HepG2 (cell line): ENCODE measurements around the gene NEFH. TPM values are rescaled to one million over a fixed set of nuclear protein-coding genes. Genes with fewer than 3 reads are reported as not detected.

Experiments
- ATAC-seq: fragments of 200-7000 bp; cut with Tn5 transposase; 3 replicates; pipeline ENCODE4 v1.9.1; 2020; ENCODE audit warnings: mild to moderate bottlenecking, moderate library complexity
- BruUV-seq: library from RNA; stranded (reverse); fragments of 400-500 nt; replicated peaks from 2 replicates; lab custom pipeline; 2021; lab: Mats Ljungman, UMichigan
- CTCF ChIA-PET: fragments of 300-600 bp; formaldehyde crosslinking; extraction: SDS; loops from one replicate; lab custom pipeline; 2021; ENCODE audit warnings: low total read pairs, inconsistent platforms, low intra/inter-chr PET ratio; lab: Yijun Ruan, JAX
- POLR2A ChIA-PET: fragments of 350-600 bp; sonication (Branson Sonifier 250); formaldehyde crosslinking; loops from one replicate; lab custom pipeline; 2020; ENCODE audit warnings: antibody characterized with exemption, inconsistent platforms; lab: Yijun Ruan, JAX
- DNase-seq: peaks from one replicate; pipeline ENCODE4 v3.0.0-alpha.2; 2015; ENCODE audit warnings: low spot score
- FAIRE-seq: peaks from 3 replicates; lab custom pipeline; 2011; peaks lifted over from hg19 to GRCh38; lab: Jason Lieb, UNC
- H2AFZ ChIP-seq: one replicate; pipeline ENCODE4 v1.6.1; 2011; ENCODE audit warnings: low read length, inconsistent platforms
- H3K27ac ChIP-seq: fragments of 300-600 bp; 3 replicates; pipeline ENCODE4 v1.8.0; 2011; ENCODE audit warnings: mixed run types, mild to moderate bottlenecking, mixed read lengths, low read length, inconsistent platforms; ENCODE audit not compliant: insufficient read depth; ENCODE audit errors: extremely low read length
- H3K27me3 ChIP-seq, 2 experiments: fragments of 200-600 bp in 1 of 2; 2 replicates in 1 of 2; 3 replicates in 1 of 2; pipeline versions ENCODE4 v1.6.0 to v1.8.0; 2011; ENCODE audit warnings: low read length in 2 of 2, mild to moderate bottlenecking in 2 of 2, moderate library complexity in 2 of 2, inconsistent platforms in 1 of 2; ENCODE audit not compliant: insufficient read depth in 2 of 2, control insufficient read depth in 1 of 2
- H3K36me3 ChIP-seq, 2 experiments: fragments of 200-600 bp in 1 of 2; replicated peaks in 1 of 2; 2 replicates in 1 of 2; 3 replicates in 1 of 2; pipeline versions ENCODE4 v1.5.1 to v1.8.0; 2011; ENCODE audit warnings: low read length in 2 of 2, inconsistent platforms in 1 of 2; ENCODE audit not compliant: insufficient read depth in 2 of 2, control insufficient read depth in 1 of 2
- H3K4me1 ChIP-seq: 2 replicates; pipeline ENCODE4 v1.5.1; 2012; ENCODE audit warnings: low read length, inconsistent platforms; ENCODE audit not compliant: insufficient read depth
- H3K4me2 ChIP-seq: 2 replicates; pipeline ENCODE4 v1.6.0; 2011; ENCODE audit warnings: low read depth, low read length, inconsistent platforms
- H3K4me3 ChIP-seq, 3 experiments: fragments of 200-600 bp in 1 of 3; sonication (generic), shearing (Covaris generic) in 1 of 3; replicated peaks in 1 of 3; 2 replicates each; pipeline ENCODE4 v1.5.1; 2011 to 2016; ENCODE audit warnings: low read length in 3 of 3, inconsistent platforms in 2 of 3, low read depth in 2 of 3, mild to moderate bottlenecking in 2 of 3, control low read depth in 1 of 3, mixed read lengths in 1 of 3; ENCODE audit not compliant: insufficient read depth in 1 of 3
- H3K79me2 ChIP-seq: one replicate; pipeline ENCODE4 v1.6.1; 2011; ENCODE audit warnings: low read length, inconsistent platforms; ENCODE audit not compliant: insufficient read depth
- H3K9ac ChIP-seq: 2 replicates; pipeline ENCODE4 v1.6.0; 2011; ENCODE audit warnings: mild to moderate bottlenecking, low read depth, low read length, inconsistent platforms; ENCODE audit not compliant: insufficient read depth
- H3K9me3 ChIP-seq: 2 replicates; pipeline ENCODE4 v1.5.1; 2012; ENCODE audit warnings: mild to moderate bottlenecking, low read length
- H4K20me1 ChIP-seq: 2 replicates; pipeline ENCODE4 v1.6.0; 2011; ENCODE audit warnings: inconsistent platforms, mild to moderate bottlenecking, low read length, moderate library complexity; ENCODE audit not compliant: insufficient read depth
- ARID5B ChIP-seq: IDR thresholded peaks from 2 replicates; pipeline ENCODE4 v1.4.0; 2020; ENCODE audit warnings: mild to moderate bottlenecking, missing genetic modification reagents
- CERS6 ChIP-seq: sonication (generic); formaldehyde crosslinking; IDR thresholded peaks from 2 replicates; pipeline ENCODE4 v1.5.0; 2020; ENCODE audit warnings: missing genetic modification reagents
- CHCHD3 ChIP-seq: sonication (generic); formaldehyde crosslinking; IDR thresholded peaks from 2 replicates; pipeline ENCODE4 v1.8.0; 2022; ENCODE audit warnings: mild to moderate bottlenecking, missing genetic modification reagents, moderate library complexity
- CREM ChIP-seq, 2 experiments: sonication (generic) in 1 of 2; formaldehyde crosslinking in 1 of 2; IDR thresholded peaks; 2 replicates each; pipeline versions ENCODE4 v1.4.0 to v1.6.1; 2016 to 2020; ENCODE audit warnings: antibody characterized with exemption in 1 of 2, mild to moderate bottlenecking in 1 of 2, missing genetic modification reagents in 1 of 2
- ETV6 ChIP-seq: sonication (generic); formaldehyde crosslinking; conservative IDR thresholded peaks from 2 replicates; pipeline ENCODE4 v1.4.0; 2020; ENCODE audit warnings: missing genetic modification reagents
- HMG20A ChIP-seq: IDR thresholded peaks from 2 replicates; pipeline ENCODE4 v1.6.1; 2016; ENCODE audit warnings: borderline replicate concordance
- HMGA1 ChIP-seq: sonication (generic); formaldehyde crosslinking; conservative IDR thresholded peaks from 2 replicates; pipeline ENCODE4 v1.4.0; 2020; ENCODE audit warnings: missing genetic modification reagents
- KLF16 ChIP-seq, 2 experiments: sonication (generic) in 1 of 2; formaldehyde crosslinking in 1 of 2; IDR thresholded peaks; 2 replicates each; pipeline versions ENCODE4 v1.6.1 to v1.8.0; 2016 to 2023; ENCODE audit warnings: missing genetic modification reagents in 2 of 2, missing compliant biosample characterization in 1 of 2
- RFX1 ChIP-seq: fragments of 450-650 bp; IDR thresholded peaks from 2 replicates; pipeline ENCODE4 v1.6.1; 2017
- SOX6 ChIP-seq, 2 experiments: fragments of 450-650 bp in 1 of 2; sonication (generic) in 1 of 2; formaldehyde crosslinking in 1 of 2; IDR thresholded peaks; 2 replicates each; pipeline versions ENCODE4 v1.4.0 to v1.6.1; 2017 to 2020; ENCODE audit warnings: antibody characterized with exemption in 1 of 2, mild to moderate bottlenecking in 1 of 2, missing genetic modification reagents in 1 of 2
- SP140L ChIP-seq: sonication (generic); formaldehyde crosslinking; IDR thresholded peaks from 2 replicates; pipeline ENCODE4 v1.4.0; 2020; ENCODE audit warnings: missing genetic modification reagents, borderline replicate concordance
- ZFAT ChIP-seq: sonication (generic); formaldehyde crosslinking; conservative IDR thresholded peaks from 2 replicates; pipeline ENCODE4 v1.8.1; 2023; ENCODE audit warnings: missing genetic modification reagents, inconsistent platforms
- ZNF672 ChIP-seq: sonication (generic); formaldehyde crosslinking; IDR thresholded peaks from 2 replicates; pipeline ENCODE4 v1.8.1; 2022; ENCODE audit warnings: missing genetic modification reagents
- WGBS: methylation state at CpG from one replicate; pipeline ENCODE4 v1.1.6; 2017; ENCODE audit warnings: low lambda C conversion rate; 5-methylcytosine and 5-hydroxymethylcytosine counted together
- in situ Hi-C: cut with HindIII; loops from 2 replicates; pipeline ENCODE4 v1.10.0; 2017; ENCODE audit warnings: low pct_unique_long_range_greater_than_20kb; ENCODE audit not compliant: extremely low pct_ligation_motif_present
- intact Hi-C: fragments of 100-400 bp; cut with micrococcal nuclease; formaldehyde crosslinking; loops from one replicate; pipeline ENCODE4 v1.10.0; 2022; ENCODE audit not compliant: unreplicated experiment
- polyA plus RNA-seq, 8 experiments: library from polyadenylated mRNA; depleted of rRNA in 3 of 8; stranded (reverse) in 7 of 8; unstranded in 1 of 8; fragments of >200 nt; fragmentation: Illumina TruSeq in 4 of 8; extraction: Trizol in 4 of 8; gene quantifications; 2 replicates each; pipeline versions ENCODE4 v1.2.1 to v1.2.3, GENCODE V29; 2011 to 2016; ENCODE audit warnings: low read depth in 4 of 8, missing spikeins in 1 of 8, mixed read lengths in 1 of 8; ENCODE audit not compliant: insufficient read depth in 1 of 8
- total RNA-seq, 5 experiments: library from RNA; depleted of rRNA; stranded (reverse); fragments of >200 nt; fragmentation: Illumina TruSeq; extraction: Trizol; gene quantifications; 2 replicates each; pipeline ENCODE4 v1.2.3, GENCODE V29; 2016; ENCODE audit warnings: low read depth in 1 of 5

NEFH gene
- total and polyA plus RNA-seq, 2 of the 13 experiments (the other 11 are each of a cell fraction or from before 2014, with no cell fraction given): not detected

- Histone ChIP-seq H3K27ac (no peak overlapping the region), H3K79me2 (no peaks in the 10 kb centered on the region), H3K36me3 (no peaks in the 10 kb centered on the region), H3K9ac (no peak overlapping the region), H3K4me1 (no peaks in the 10 kb centered on the region), H3K9me3 (no peaks in the 10 kb centered on the region), H3K27me3 (peaks cover 0 to 12% of the 10 kb centered on the region in 2 experiments; a peak in 1 of 5 replicates), H4K20me1 (no peaks in the 10 kb centered on the region), H3K4me2 (no peak overlapping the region), H3K4me3 (no peak overlapping the region), H2AFZ (no peak overlapping the region)
- intact Hi-C loops (no loop called here), in situ Hi-C loops (no loop called here)
- FAIRE-seq (no peak), ATAC-seq (no peak), DNase-seq (no peak)
- CTCF ChIA-PET: no interaction called here
- 7% methylated on average over 4 of the region's 4 CpGs for WGBS
- no TSS peak for BruUV-seq
- TF ChIP-seq ARID5B: no peak
- no peak for TF ChIP-seq ZFAT (CRISPR knock-in tag)
- TF ChIP-seq SP140L (CRISPR knock-in tag): no peak
- no peak for TF ChIP-seq HMGA1 (CRISPR knock-in tag)
- no peak for TF ChIP-seq CREM (IDR thresholded peaks at IDR 0.05)
- no peak for TF ChIP-seq CREM (CRISPR knock-in tag; IDR thresholded peaks at IDR 0.05)
- TF ChIP-seq SOX6 (IDR thresholded peaks at IDR 0.05): no peak
- no peak for TF ChIP-seq SOX6 (CRISPR knock-in tag; IDR thresholded peaks at IDR 0.05)
- TF ChIP-seq ZNF672 (CRISPR knock-in tag): no peak
- no peak for TF ChIP-seq HMG20A (CRISPR knock-in tag)
- no peak for TF ChIP-seq RFX1
- TF ChIP-seq CERS6 (CRISPR knock-in tag): no peak
- TF ChIP-seq CHCHD3: no peak
- no peak for TF ChIP-seq ETV6 (CRISPR knock-in tag)
- TF ChIP-seq KLF16 (CRISPR knock-in tag; IDR thresholded peaks at IDR 0.05): no peak
- POLR2A ChIA-PET: no interaction called here
Observed at GRCh38 chr22:29445508-29445907, 34.5 kb upstream of the NEFH start.
